Tongue (tissue), 2 donors: ENCODE measurements around the gene CEP250. TPM values are rescaled to one million over a fixed set of nuclear protein-coding genes. Genes with fewer than 3 reads are reported as not detected.
"Not testable (repeated sequence)": the region's sequence is repeated elsewhere in the genome, so short reads cannot be mapped to it uniquely, and the experiment has no call there.

Source experiments
- DNase-seq: peaks from one replicate; pipeline ENCODE4 v3.0.0-alpha.2; 2015
- total RNA-seq: library from RNA; depleted of rRNA; stranded (reverse); fragments of >200 nt; gene quantifications from one replicate; pipeline ENCODE4 v1.2.3, GENCODE V29; 2014

Gene CEP250
- total RNA-seq, 1 donor from 2014 or later: 37.1 TPM

- DNase-seq: no peak
These were observed 70.2 kb downstream of the CEP250 start for GRCh38 chr20:35525639-35526038.

- DNase-seq: no peak
These were observed 71.8 kb downstream of the CEP250 start for GRCh38 chr20:35527122-35527769.

- DNase-seq: no peak
These were observed 74.2 kb downstream of the CEP250 start, which contains the start of gene C20orf173 for GRCh38 chr20:35529552-35529951. Gene C20orf173 (minus strand): TSS chr20:35529652. CDS start chr20:35529373, 279 bp downstream.

GRCh38 chr20:35539756-35540212, 84.4 kb downstream of the CEP250 start:
- DNase-seq: peak; percentile 31

GRCh38 chr20:35541118-35541782, 85.9 kb downstream of the CEP250 start:
- DNase-seq: no peak

- peak; percentile 99 for DNase-seq
These were observed 86.6 kb downstream of the CEP250 start, which contains the start of gene ERGIC3 for GRCh38 chr20:35541783-35542662. Gene ERGIC3 (plus strand): TSS chr20:35542078. CDS start chr20:35542098, 20 bp downstream.

GRCh38 chr20:35542990-35543389, 87.6 kb downstream of the CEP250 start:
- DNase-seq: no peak

GRCh38 chr20:35544436-35544835, 89.0 kb downstream of the CEP250 start:
- DNase-seq: no peak

- DNase-seq: not testable (repeated sequence)
These were observed 89.5 kb downstream of the CEP250 start for GRCh38 chr20:35544941-35545340.

GRCh38 chr20:35546127-35546526, 90.7 kb downstream of the CEP250 start:
- no peak for DNase-seq

GRCh38 chr20:35547329-35547728, 91.9 kb downstream of the CEP250 start:
- no peak for DNase-seq

- DNase-seq: peak; percentile 64
These were observed 96.1 kb downstream of the CEP250 start for GRCh38 chr20:35551503-35551902.

- no peak for DNase-seq
These were observed 97.5 kb downstream of the CEP250 start for GRCh38 chr20:35552914-35553313.

GRCh38 chr20:35555461-35555860, 100.1 kb downstream of the CEP250 start:
- DNase-seq: peak; percentile 38

GRCh38 chr20:35555951-35556645, 100.7 kb downstream of the CEP250 start:
- DNase-seq: no peak

GRCh38 chr20:35556871-35557270, 101.5 kb downstream of the CEP250 start:
- no peak for DNase-seq

GRCh38 chr20:35558451-35558850, 103.1 kb downstream of the CEP250 start:
- DNase-seq: no peak

GRCh38 chr20:35559042-35559693, 103.8 kb downstream of the CEP250 start:
- no peak for DNase-seq

- no peak for DNase-seq
These were observed 104.7 kb downstream of the CEP250 start for GRCh38 chr20:35560105-35560511.

- no peak for DNase-seq
These were observed 105.1 kb downstream of the CEP250 start for GRCh38 chr20:35560541-35560940.

- peak; percentile 40 for DNase-seq
These were observed 105.9 kb downstream of the CEP250 start for GRCh38 chr20:35561268-35561667.
